ENCODE measurements around the gene RTL5.
A peak's percentile ranks its signal among the peaks of the same experiment; 100 is the strongest.

The RTL5 gene

GRCh38 chrX:72158773-72159172 lies 27.1 kb upstream of the RTL5 start:
- H3K4me3 ChIP-seq (ENCODE audit: low read depth, low read length) = no peak overlapping the region
- no peak for TF ChIP-seq CTCF (IDR thresholded peaks at IDR 0.05; ENCODE audit: insufficient read depth, low read depth, low read length, missing control alignments)
- DNase-seq (ENCODE audit: low read depth) = no peak

- H3K4me3 ChIP-seq (ENCODE audit: low read depth, low read length) = no peak overlapping the region
- no peak for TF ChIP-seq CTCF (IDR thresholded peaks at IDR 0.05; ENCODE audit: insufficient read depth, low read depth, low read length, missing control alignments)
- no peak for DNase-seq (ENCODE audit: low read depth)
Measured at GRCh38 chrX:72146527-72146926, 14.8 kb upstream of the RTL5 start.

GRCh38 chrX:72145181-72145580 lies 13.5 kb upstream of the RTL5 start:
- DNase-seq (ENCODE audit: low read depth) = peak; percentile 22
- no peak for TF ChIP-seq CTCF (IDR thresholded peaks at IDR 0.05; ENCODE audit: insufficient read depth, low read depth, low read length, missing control alignments)
- H3K4me3 ChIP-seq (ENCODE audit: low read depth, low read length) = no peak overlapping the region

- no peak for DNase-seq (ENCODE audit: low read depth)
- no peak overlapping the region for H3K4me3 ChIP-seq (ENCODE audit: low read depth, low read length)
- no peak for TF ChIP-seq CTCF (IDR thresholded peaks at IDR 0.05; ENCODE audit: insufficient read depth, low read depth, low read length, missing control alignments)
Measured at GRCh38 chrX:72143609-72143907, 11.8 kb upstream of the RTL5 start.

- no peak overlapping the region for H3K4me3 ChIP-seq (ENCODE audit: low read depth, low read length)
- DNase-seq (ENCODE audit: low read depth) = no peak
- no peak for TF ChIP-seq CTCF (IDR thresholded peaks at IDR 0.05; ENCODE audit: insufficient read depth, low read depth, low read length, missing control alignments)
Measured at GRCh38 chrX:72142794-72143608, 11.3 kb upstream of the RTL5 start.

- H3K4me3 ChIP-seq (ENCODE audit: low read depth, low read length) = no peak overlapping the region
- TF ChIP-seq CTCF (IDR thresholded peaks at IDR 0.05; ENCODE audit: insufficient read depth, low read depth, low read length, missing control alignments) = no peak
- DNase-seq (ENCODE audit: low read depth) = no peak
Measured at GRCh38 chrX:72142094-72142793, 10.5 kb upstream of the RTL5 start.

All from GM12865 (cell line).